TTC549 (cell line): Measurements from ENCODE around the gene SLC25A30.
"Not testable (repeated sequence)": the region's sequence is repeated elsewhere in the genome, so short reads cannot be mapped to it uniquely, and the experiment has no call there.

Source experiments
- FAIRE-seq: peaks from 2 replicates; lab custom pipeline; 2012; peaks lifted over from hg19 to GRCh38; lab: Jason Lieb, UNC

Gene SLC25A30

GRCh38 chr13:45390348-45390747 is 27.8 kb downstream of the SLC25A30 start:
- not testable (repeated sequence) for FAIRE-seq

GRCh38 chr13:45388664-45389063 is 29.5 kb downstream of the SLC25A30 start:
- no peak for FAIRE-seq

GRCh38 chr13:45386892-45387575 is 31.1 kb downstream of the SLC25A30 start:
- not testable (repeated sequence) for FAIRE-seq

- no peak for FAIRE-seq
Observed at GRCh38 chr13:45385907-45386553, 32.1 kb downstream of the SLC25A30 start.

GRCh38 chr13:45385320-45385719 is 32.9 kb downstream of the SLC25A30 start:
- FAIRE-seq, result no peak

- no peak for FAIRE-seq
Observed at GRCh38 chr13:45384474-45385174, 33.5 kb downstream of the SLC25A30 start.

- not testable (repeated sequence) for FAIRE-seq
Observed at GRCh38 chr13:45382739-45383138, 35.4 kb downstream of the SLC25A30 start.

- no peak for FAIRE-seq
Observed at GRCh38 chr13:45381196-45381595, 37.0 kb downstream of the SLC25A30 start.

- FAIRE-seq, result not testable (repeated sequence)
Observed at GRCh38 chr13:45380708-45381107, 37.5 kb downstream of the SLC25A30 start.

- FAIRE-seq, result not testable (repeated sequence)
Observed at GRCh38 chr13:45379516-45379915, 38.7 kb downstream of the SLC25A30 start.

- not testable (repeated sequence) for FAIRE-seq
Observed at GRCh38 chr13:45378786-45379185, 39.4 kb downstream of the SLC25A30 start.

GRCh38 chr13:45377314-45377713 is 40.9 kb downstream of the SLC25A30 start:
- not testable (repeated sequence) for FAIRE-seq

GRCh38 chr13:45376651-45377050 is 41.5 kb downstream of the SLC25A30 start:
- not testable (repeated sequence) for FAIRE-seq

GRCh38 chr13:45374917-45375316 is 43.3 kb downstream of the SLC25A30 start:
- FAIRE-seq, result no peak

GRCh38 chr13:45373162-45373547 is 45.0 kb downstream of the SLC25A30 start:
- FAIRE-seq, result no peak

GRCh38 chr13:45372189-45373161 is 45.7 kb downstream of the SLC25A30 start:
- FAIRE-seq, result no peak

- no peak for FAIRE-seq
Observed at GRCh38 chr13:45370922-45371406, 47.2 kb downstream of the SLC25A30 start.

- no peak for FAIRE-seq
Observed at GRCh38 chr13:45369116-45369515, 49.1 kb downstream of the SLC25A30 start.

GRCh38 chr13:45368571-45368970 is 49.6 kb downstream of the SLC25A30 start:
- no peak for FAIRE-seq

- FAIRE-seq, result no peak
Observed at GRCh38 chr13:45368005-45368404, 50.2 kb downstream of the SLC25A30 start.

GRCh38 chr13:45367358-45367757 is 50.8 kb downstream of the SLC25A30 start:
- no peak for FAIRE-seq

GRCh38 chr13:45365558-45365885 is 52.7 kb downstream of the SLC25A30 start:
- no peak for FAIRE-seq
